Measurements from ENCODE around the gene PARN.
A peak's percentile ranks its signal among the peaks of the same experiment; 100 is the strongest.
"Not testable (repeated sequence)": the region's sequence is repeated elsewhere in the genome, so short reads cannot be mapped to it uniquely, and the experiment has no call there.

PARN gene

GRCh38 chr16:14629919-14630619 lies at the start of gene PARN:
PARN (minus strand) TSS chr16:14630260; CDS start chr16:14630125, 135 bp downstream.
- peak; percentile 97 for DNase-seq (ENCODE audit: low spot score)

DNA sequence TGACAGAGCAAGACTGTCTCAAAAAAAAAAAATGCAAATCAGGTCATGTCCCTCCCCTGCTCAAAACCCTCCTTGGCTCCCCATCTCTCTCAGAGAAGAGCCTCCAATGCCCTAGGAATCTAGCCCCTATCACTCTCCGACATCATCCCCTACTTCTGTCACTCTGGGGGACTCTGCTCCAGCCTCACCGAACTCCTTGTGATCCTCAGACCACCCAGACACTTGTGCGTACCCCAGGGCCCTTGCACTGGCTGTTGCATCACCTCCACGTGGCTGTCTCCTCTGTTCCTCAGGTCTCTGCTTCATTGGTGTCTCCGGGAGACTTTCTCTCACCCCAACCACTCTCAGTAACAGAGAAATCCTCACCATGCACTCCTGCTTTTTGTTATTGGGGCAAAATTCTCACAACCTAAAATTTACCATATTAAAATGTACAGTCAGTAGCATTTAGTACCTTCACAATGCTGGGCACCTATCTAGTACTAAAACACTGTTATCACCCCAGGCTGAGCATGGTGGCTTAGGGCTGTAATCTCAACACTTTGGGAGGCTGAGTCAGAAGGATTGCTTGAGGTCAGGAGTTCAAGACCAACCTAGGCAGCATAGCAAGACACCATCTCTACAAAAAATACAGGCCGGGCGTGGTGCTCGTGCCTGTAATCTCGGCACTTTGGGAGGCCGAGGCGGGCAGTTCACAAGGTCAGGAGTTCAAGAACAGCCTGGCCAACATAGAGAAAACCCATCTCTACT lies 48.9 kb upstream of the PARN start:
- no peak for DNase-seq (ENCODE audit: low spot score)

- no peak for DNase-seq (ENCODE audit: low spot score)
Measured at GRCh38 chr16:14677627-14678026, 47.6 kb upstream of the PARN start.

- no peak for DNase-seq (ENCODE audit: low spot score)
Measured at GRCh38 chr16:14676633-14677032, 46.6 kb upstream of the PARN start.

DNA sequence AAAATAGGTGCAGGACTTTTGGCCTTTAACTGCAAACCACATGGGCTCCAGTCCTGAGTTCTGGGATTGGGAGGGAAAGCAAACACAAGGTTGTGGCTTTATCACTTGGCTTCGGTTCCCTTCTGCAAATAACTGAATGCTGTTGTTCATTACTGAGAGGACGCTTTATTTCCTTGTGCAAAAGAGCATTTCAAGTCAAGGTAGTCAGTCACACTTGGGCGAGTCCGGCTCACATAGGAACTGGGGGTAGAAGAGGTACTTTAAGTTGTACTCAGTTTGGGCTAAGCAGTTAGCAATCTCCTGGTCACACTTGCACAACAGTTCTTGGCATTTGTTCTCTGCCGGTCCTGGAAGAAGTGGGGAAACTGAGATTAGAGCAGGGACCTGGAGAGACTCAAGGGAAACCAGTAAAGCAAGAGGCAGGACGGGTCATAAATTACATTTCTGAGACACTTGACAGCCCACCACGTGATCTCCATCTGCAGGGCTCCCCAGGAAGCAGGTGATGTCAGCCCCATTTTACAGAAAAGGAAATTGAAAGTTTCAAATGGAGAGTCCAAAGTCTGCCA lies 42.4 kb upstream of the PARN start:
- DNase-seq (ENCODE audit: low spot score), result no peak

GRCh38 chr16:14669776-14670175 lies 39.7 kb upstream of the PARN start:
- no peak for DNase-seq (ENCODE audit: low spot score)

DNA sequence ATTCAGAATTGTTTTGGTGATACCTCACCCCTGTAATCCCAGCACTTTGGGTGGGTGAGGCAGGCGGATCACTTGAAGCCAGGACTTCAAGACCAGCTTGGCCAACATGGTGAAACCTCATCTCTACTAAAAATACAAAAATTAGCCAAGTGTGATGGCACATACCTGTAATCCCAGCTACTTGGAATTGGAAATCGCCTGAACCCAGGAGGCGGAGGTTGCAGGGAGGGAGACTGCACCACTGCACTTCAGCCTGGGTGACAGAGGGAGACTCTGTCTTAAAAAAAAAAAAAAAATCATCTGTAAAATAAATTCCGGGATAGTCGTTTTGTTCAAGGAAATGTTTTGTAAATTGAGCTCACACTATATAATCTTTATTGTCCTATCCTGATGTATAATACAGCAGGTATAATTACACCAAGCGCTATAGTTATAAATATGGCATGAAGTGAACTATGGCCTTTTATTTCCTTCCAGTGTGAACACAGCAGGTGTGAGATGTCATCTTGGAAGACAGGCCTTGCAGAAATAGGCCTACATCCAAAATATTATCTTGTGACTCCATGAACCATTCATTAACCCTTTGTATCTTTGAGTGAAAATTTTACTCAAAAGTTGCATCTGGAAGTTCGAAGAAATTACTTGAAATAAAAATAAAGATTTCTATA lies 38.6 kb upstream of the PARN start:
- DNase-seq (ENCODE audit: low spot score), result no peak

GRCh38 chr16:14667347-14668266 lies 37.5 kb upstream of the PARN start:
- no peak for DNase-seq (ENCODE audit: low spot score)

- no peak for DNase-seq (ENCODE audit: low spot score)
Measured at GRCh38 chr16:14658063-14658462, 28.0 kb upstream of the PARN start.

GRCh38 chr16:14652726-14653125 lies 22.7 kb upstream of the PARN start:
- DNase-seq (ENCODE audit: low spot score), result no peak

DNA sequence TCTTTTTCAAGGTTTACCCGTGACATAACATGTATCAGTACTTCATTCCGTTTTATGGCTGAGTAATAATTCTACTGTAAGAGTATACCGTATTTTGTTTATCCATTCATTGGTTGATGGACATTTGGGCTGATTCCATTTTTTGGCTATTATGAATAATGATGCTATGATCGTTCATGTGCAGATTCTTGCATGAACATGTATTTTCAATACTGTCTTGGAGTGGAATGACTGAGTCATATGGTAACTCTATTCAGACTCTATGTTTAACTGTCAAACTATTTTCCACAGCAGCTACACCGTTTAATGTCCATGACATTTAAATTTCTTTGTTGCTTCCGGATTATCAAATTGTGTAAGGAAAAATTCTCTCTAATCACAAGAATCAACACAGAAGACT lies 20.6 kb upstream of the PARN start:
- no peak for DNase-seq (ENCODE audit: low spot score)

- no peak for DNase-seq (ENCODE audit: low spot score)
Measured at GRCh38 chr16:14649816-14650215, 19.8 kb upstream of the PARN start.

GRCh38 chr16:14641926-14642325 lies 11.9 kb upstream of the PARN start:
- no peak for DNase-seq (ENCODE audit: low spot score)

GRCh38 chr16:14641206-14641605 lies 11.1 kb upstream of the PARN start:
- DNase-seq (ENCODE audit: low spot score), result no peak

GRCh38 chr16:14640538-14640937 lies 10.5 kb upstream of the PARN start:
- DNase-seq (ENCODE audit: low spot score), result no peak

- not testable (repeated sequence) for DNase-seq (ENCODE audit: low spot score)
Measured at GRCh38 chr16:14636951-14637240, 6.8 kb upstream of the PARN start.

DNA sequence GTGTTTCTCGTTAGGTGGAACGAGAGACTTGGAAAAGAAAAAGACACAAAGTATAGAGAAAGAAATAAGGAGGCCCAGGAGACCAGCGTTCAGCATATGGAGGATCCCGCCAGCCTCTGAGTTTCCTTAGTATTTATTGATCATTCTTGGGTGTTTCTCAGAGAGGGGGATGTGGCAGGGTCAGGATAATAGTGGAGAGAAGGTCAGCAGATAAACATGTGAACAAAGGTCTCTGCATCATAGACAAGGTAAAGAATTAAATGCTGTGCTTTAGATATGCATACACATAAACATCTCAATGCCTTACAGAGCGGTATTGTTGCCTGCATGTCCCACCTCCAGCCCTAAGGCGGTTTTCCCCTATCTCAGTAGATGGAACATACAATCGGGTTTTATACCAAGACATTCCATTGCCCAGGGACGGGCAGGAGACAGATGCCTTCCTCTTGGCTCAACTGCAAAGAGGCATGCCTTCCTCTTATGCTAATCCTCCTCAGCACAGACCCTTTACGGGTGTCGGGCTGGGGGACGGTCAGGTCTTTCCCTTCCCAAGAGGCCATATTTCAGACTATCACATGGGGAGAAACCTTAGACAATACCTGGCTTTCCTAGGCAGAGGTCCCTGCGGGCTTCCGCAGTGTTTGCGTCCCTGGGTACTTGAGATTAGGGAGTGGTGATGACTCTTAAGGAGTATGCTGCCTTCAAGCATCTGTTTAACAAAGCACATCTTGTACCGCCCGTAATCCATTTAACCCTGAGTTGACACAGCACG lies 6.3 kb upstream of the PARN start:
- not testable (repeated sequence) for DNase-seq (ENCODE audit: low spot score)

GRCh38 chr16:14635395-14636165 lies 5.5 kb upstream of the PARN start:
- DNase-seq (ENCODE audit: low spot score), result no peak

DNA sequence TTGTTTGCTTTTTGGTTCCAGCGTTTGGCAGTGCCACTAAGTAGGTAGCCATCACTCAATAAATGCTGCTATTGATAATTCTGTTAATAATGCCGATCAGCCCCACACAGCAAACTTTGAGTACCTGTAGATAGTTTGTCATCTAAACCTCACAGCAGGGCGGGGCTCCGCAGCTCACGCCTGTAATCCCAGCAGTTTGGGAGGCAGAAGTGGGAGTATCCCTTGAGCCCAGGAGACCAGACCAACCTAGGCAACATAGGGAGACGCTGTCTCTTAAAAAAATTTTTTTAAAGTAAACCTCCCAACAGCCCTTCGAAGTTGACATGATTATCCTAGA lies 4.3 kb upstream of the PARN start:
- no peak for DNase-seq (ENCODE audit: low spot score)

Data from CD4-positive, alpha-beta T cell treated with Interleukin-15 for 4 hours (primary cell).